Heart left ventricle (tissue), 13 donors: ENCODE data around the gene REEP1.

Experiments used
- POLR2A ChIP-seq, 2 donors: fragments of 450-650 bp; IDR thresholded peaks; one replicate each; pipeline ENCODE4 v1.6.1; 2017; ENCODE audit warnings: antibody characterized with exemption in 2 of 2, mild to moderate bottlenecking in 2 of 2, moderate library complexity in 2 of 2
- TF ChIP-seq, protein P1 (sequence below), 12 donors: fragments of 200-600 bp; sonication (generic) in 4 of 12; IDR thresholded peaks; one replicate each; pipeline versions ENCODE4 v1.5.0 to v1.8.0; 2018 to 2022; ENCODE audit warnings: antibody characterized with exemption in 12 of 12, mild to moderate bottlenecking in 5 of 12
- donor health status: ischemic (EF 13 %, LVEDD 7.1; RV severe dilation, severe dysfunction).
- donor health status: DM: no; HTN: yes; CAD: no.
- donor health status: DM: no; HTN: no; CAD: no.
- donor health status: ischemic (EF 25% LVEDD 6.9; RV normal size, moderate dysfunction).
- donor health status: ischemic (EF 25% LVEDD 5.7; RV mildly dilated, moderate dysfunction).
- donor health status: ischemic (EF 35%, LVEDD 5.7; RV mildly dilated, moderate dysfunction).
- donor health status: nonischemic (EF 11% LVEDD 7.7; RV severe dilation, severe dysfunction).
- donor health status: DM: yes; HTN: yes; CAD: no.
- donor health status: PGD.
- donor health status: ischemic (EF 29% LVEDD 5.4; RV normal size, mild dysfunction).
- donor health status: nonischemic (EF 23%, LVEDD 6.1; RV moderate dilation, normal function).

DNA sequence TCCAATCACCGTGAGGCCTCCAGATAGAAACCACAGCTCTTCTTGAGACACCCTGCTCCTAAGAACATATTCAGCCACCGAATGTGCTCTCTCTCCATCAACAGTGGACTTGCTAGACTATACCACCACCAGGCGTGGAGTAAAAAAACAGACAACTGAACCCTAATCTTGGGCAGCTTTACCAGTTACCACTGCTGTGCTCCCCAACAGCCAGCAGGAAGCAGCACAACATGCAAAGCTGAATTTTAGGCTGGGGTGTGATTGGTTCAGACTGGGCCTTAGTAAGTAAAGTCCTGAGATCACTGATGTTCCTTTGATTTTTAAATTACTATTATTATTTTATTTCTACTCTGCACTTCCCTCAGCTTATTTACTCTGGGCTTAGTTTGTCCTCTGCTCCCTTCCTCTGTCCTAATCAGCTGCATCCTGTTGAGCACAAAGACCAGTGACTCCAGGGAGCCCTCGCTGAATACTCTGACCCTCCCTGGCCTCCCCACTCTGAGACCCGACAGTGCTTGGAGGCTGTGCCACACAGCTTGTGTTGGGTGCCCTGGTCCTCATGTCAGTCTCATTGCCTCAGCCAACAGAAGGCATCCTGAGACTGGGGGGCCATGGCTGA lies 116.3 kb downstream of the REEP1 start:
- TF ChIP-seq, protein P1, sequence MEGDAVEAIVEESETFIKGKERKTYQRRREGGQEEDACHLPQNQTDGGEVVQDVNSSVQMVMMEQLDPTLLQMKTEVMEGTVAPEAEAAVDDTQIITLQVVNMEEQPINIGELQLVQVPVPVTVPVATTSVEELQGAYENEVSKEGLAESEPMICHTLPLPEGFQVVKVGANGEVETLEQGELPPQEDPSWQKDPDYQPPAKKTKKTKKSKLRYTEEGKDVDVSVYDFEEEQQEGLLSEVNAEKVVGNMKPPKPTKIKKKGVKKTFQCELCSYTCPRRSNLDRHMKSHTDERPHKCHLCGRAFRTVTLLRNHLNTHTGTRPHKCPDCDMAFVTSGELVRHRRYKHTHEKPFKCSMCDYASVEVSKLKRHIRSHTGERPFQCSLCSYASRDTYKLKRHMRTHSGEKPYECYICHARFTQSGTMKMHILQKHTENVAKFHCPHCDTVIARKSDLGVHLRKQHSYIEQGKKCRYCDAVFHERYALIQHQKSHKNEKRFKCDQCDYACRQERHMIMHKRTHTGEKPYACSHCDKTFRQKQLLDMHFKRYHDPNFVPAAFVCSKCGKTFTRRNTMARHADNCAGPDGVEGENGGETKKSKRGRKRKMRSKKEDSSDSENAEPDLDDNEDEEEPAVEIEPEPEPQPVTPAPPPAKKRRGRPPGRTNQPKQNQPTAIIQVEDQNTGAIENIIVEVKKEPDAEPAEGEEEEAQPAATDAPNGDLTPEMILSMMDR (IDR thresholded peaks at IDR 0.05), result peak; percentile 68 to 96 (median 92)
- TF ChIP-seq POLR2A (IDR thresholded peaks at IDR 0.05), result no peak
